ENCODE measurements around the gene NBAS. TPM values are rescaled to one million over a fixed set of nuclear protein-coding genes. Genes with fewer than 3 reads are reported as not detected.

The NBAS gene
- total and polyA plus RNA-seq, 7 experiments from 2014 or later, result 18.6 to 41.6 (median 32.7) TPM

- ChIA-PET POLR2A (interaction anchor here (1.4 to 1.7 kb wide), 2 partner anchors 15 to 30 kb away, joined by 3 to 16 read pairs; partner anchors contain the start of gene DDX1), CTCF (interaction anchor here (1.7 kb wide), 1 partner anchor 15 kb away, joined by 5 read pairs; no protein-coding TSS in a partner anchor)
- Histone ChIP-seq H3K27me3 (ENCODE audit: control insufficient read depth in 2 of 2, insufficient read depth in 2 of 2, low read length in 2 of 2) (no peaks in the 10 kb centered on the region), H3K4me1 (ENCODE audit: control insufficient read depth in 2 of 2, insufficient read depth in 2 of 2, low read length in 2 of 2) (peaks cover 4 to 17% of the 10 kb centered on the region in 2 donors), H3K9me3 (ENCODE audit: control insufficient read depth in 2 of 3, low read length in 3 of 3) (no peaks in the 10 kb centered on the region), H3K27ac (ENCODE audit: low read depth, low read length) (peak overlapping the region; percentile 78), H3K4me3 (ENCODE audit: low read length) (peak overlapping the region; percentile 61), H3K36me3 (ENCODE audit: control insufficient read depth in 2 of 3, insufficient read depth in 3 of 3, low read length in 3 of 3) (peaks cover 0 to 8% (median 0%) of the 10 kb centered on the region in 3 experiments)
- H3K36me3 Mint-ChIP-seq, result no peaks in the 10 kb centered on the region
- ATAC-seq (no peak), DNase-seq (no peak)
- peaks cover 0 to 2% (median 0%) of the 10 kb centered on the region in 11 donors for H3K9me3 Mint-ChIP-seq
- intact Hi-C loops (cut with micrococcal nuclease), result loop anchor here in 1 of 2 donors (5.0 kb wide), 1 partner anchor 260 kb away; no protein-coding TSS in a partner anchor
- H3K4me1 Mint-ChIP-seq, result peaks cover 28 to 51% (median 45%) of the 10 kb centered on the region in 7 donors
- H3K27ac Mint-ChIP-seq, result peak overlapping the region; percentile 93 to 99 (median 96)
- peak overlapping the region; percentile 88 to 100 (median 100) for H3K4me3 Mint-ChIP-seq
- H3K27me3 Mint-ChIP-seq, result peaks cover 0 to 8% (median 0%) of the 10 kb centered on the region in 5 donors
Measured at GRCh38 chr2:15562354-15563031, 1.4 kb upstream of the NBAS start.

- Mint-ChIP-seq H3K9me3 (peaks cover 0 to 2% (median 0%) of the 10 kb centered on the region in 11 donors), H3K4me1 (peaks cover 28 to 51% (median 45%) of the 10 kb centered on the region in 7 donors), H3K36me3 (no peaks in the 10 kb centered on the region), H3K4me3 (peak overlapping the region; percentile 88 to 100 (median 100)), H3K27me3 (peaks cover 0 to 6% (median 0%) of the 10 kb centered on the region in 5 donors), H3K27ac (peak overlapping the region; percentile 93 to 99 (median 96))
- Histone ChIP-seq H3K36me3 (ENCODE audit: control insufficient read depth in 2 of 3, insufficient read depth in 3 of 3, low read length in 3 of 3) (peaks cover 0 to 8% (median 0%) of the 10 kb centered on the region in 3 experiments), H3K9me3 (ENCODE audit: control insufficient read depth in 2 of 3, low read length in 3 of 3) (no peaks in the 10 kb centered on the region), H3K27ac (ENCODE audit: low read depth, low read length) (peak overlapping the region; percentile 78), H3K27me3 (ENCODE audit: control insufficient read depth in 2 of 2, insufficient read depth in 2 of 2, low read length in 2 of 2) (no peaks in the 10 kb centered on the region), H3K4me1 (ENCODE audit: control insufficient read depth in 2 of 2, insufficient read depth in 2 of 2, low read length in 2 of 2) (peaks cover 4 to 17% of the 10 kb centered on the region in 2 donors), H3K4me3 (ENCODE audit: low read length) (peak overlapping the region; percentile 61)
- DNase-seq (peak in 7 of 9 donors; percentile 24 to 67 (median 60)), ATAC-seq (peak; percentile 66)
- CTCF ChIA-PET, result interaction anchor here (1.7 kb wide), 1 partner anchor 15 kb away, joined by 5 read pairs; no protein-coding TSS in a partner anchor
- intact Hi-C loops (cut with micrococcal nuclease), result loop anchor here (1.0 to 5.0 kb wide), 4 partner anchors 16 to 419 kb away; partner anchors contain the start of gene DDX1 (in 2 of the 2)
- POLR2A ChIA-PET, result interaction anchor here (0.6 to 1.7 kb wide), 4 partner anchors 15 to 30 kb away, joined by 3 to 16 read pairs (median 4); partner anchors contain the start of gene DDX1
Measured at GRCh38 chr2:15561574-15562344, 625 bp upstream of the NBAS start.

- Histone ChIP-seq H3K27me3 (ENCODE audit: control insufficient read depth in 2 of 2, insufficient read depth in 2 of 2, low read length in 2 of 2) (no peaks in the 10 kb centered on the region), H3K4me1 (ENCODE audit: control insufficient read depth in 2 of 2, insufficient read depth in 2 of 2, low read length in 2 of 2) (peaks cover 4 to 17% of the 10 kb centered on the region in 2 donors), H3K36me3 (ENCODE audit: control insufficient read depth in 2 of 3, insufficient read depth in 3 of 3, low read length in 3 of 3) (peaks cover 0 to 13% (median 0%) of the 10 kb centered on the region in 3 experiments), H3K27ac (ENCODE audit: low read depth, low read length) (peak overlapping the region; percentile 78), H3K4me3 (ENCODE audit: low read length) (peak overlapping the region; percentile 61), H3K9me3 (ENCODE audit: control insufficient read depth in 2 of 3, low read length in 3 of 3) (no peaks in the 10 kb centered on the region)
- Mint-ChIP-seq H3K27ac (peak overlapping the region; percentile 93 to 99 (median 96)), H3K27me3 (peaks cover 0 to 4% (median 0%) of the 10 kb centered on the region in 5 donors), H3K4me3 (peak overlapping the region; percentile 88 to 100 (median 100)), H3K9me3 (peaks cover 0 to 2% (median 0%) of the 10 kb centered on the region in 11 donors), H3K36me3 (peaks cover 0 to 7% (median 4%) of the 10 kb centered on the region in 5 donors), H3K4me1 (peaks cover 28 to 57% (median 45%) of the 10 kb centered on the region in 7 donors)
- ATAC-seq, result peak; percentile 40
- intact Hi-C loops (cut with micrococcal nuclease), result loop anchor here in 1 of 2 donors (5.0 kb wide), 1 partner anchor 258 kb away; no protein-coding TSS in a partner anchor
- DNase-seq, result peak in 3 of 9 donors; percentile 3 to 7 (median 4)
- POLR2A ChIA-PET, result interaction anchor here (0.5 to 1.2 kb wide), 4 partner anchors 12 to 404 kb away, joined by 3 to 5 read pairs (median 3); no protein-coding TSS in a partner anchor
- CTCF ChIA-PET, result interaction anchor here (1.7 kb wide), 1 partner anchor 17 kb away, joined by 5 read pairs; no protein-coding TSS in a partner anchor
Measured at GRCh38 chr2:15560140-15560987, 770 bp downstream of the NBAS start.

GRCh38 chr2:15559379-15560139, 1.6 kb downstream of the NBAS start:
- peak overlapping the region in 3 of 9 donors; percentile 50 to 80 (median 57) for H3K27ac Mint-ChIP-seq
- no peaks in the 10 kb centered on the region for H3K27me3 Mint-ChIP-seq
- Histone ChIP-seq H3K9me3 (ENCODE audit: control insufficient read depth in 2 of 3, low read length in 3 of 3) (no peaks in the 10 kb centered on the region), H3K4me3 (ENCODE audit: low read length) (no peak overlapping the region), H3K27ac (ENCODE audit: low read depth, low read length) (no peak overlapping the region), H3K27me3 (ENCODE audit: control insufficient read depth in 2 of 2, insufficient read depth in 2 of 2, low read length in 2 of 2) (no peaks in the 10 kb centered on the region), H3K4me1 (ENCODE audit: control insufficient read depth in 2 of 2, insufficient read depth in 2 of 2, low read length in 2 of 2) (peaks cover 4 to 17% of the 10 kb centered on the region in 2 donors), H3K36me3 (ENCODE audit: control insufficient read depth in 2 of 3, insufficient read depth in 3 of 3, low read length in 3 of 3) (peaks cover 0 to 18% (median 0%) of the 10 kb centered on the region in 3 experiments)
- H3K9me3 Mint-ChIP-seq, result peaks cover 0 to 2% (median 0%) of the 10 kb centered on the region in 11 donors
- peaks cover 28 to 57% (median 45%) of the 10 kb centered on the region in 7 donors for H3K4me1 Mint-ChIP-seq
- ChIA-PET CTCF (interaction anchor here (0.6 kb wide), 1 partner anchor 18 kb away, joined by 3 read pairs; no protein-coding TSS in a partner anchor), POLR2A (interaction anchor here (0.5 to 0.6 kb wide), 2 partner anchors 11 to 327 kb away, joined by 3 read pairs; no protein-coding TSS in a partner anchor)
- intact Hi-C loops (cut with micrococcal nuclease), result loop anchor here in 1 of 2 donors (5.0 kb wide), 1 partner anchor 257 kb away; no protein-coding TSS in a partner anchor
- peaks cover 0 to 8% (median 4%) of the 10 kb centered on the region in 5 donors for H3K36me3 Mint-ChIP-seq
- no peak for DNase-seq
- H3K4me3 Mint-ChIP-seq, result peak overlapping the region; percentile 60 to 100 (median 96)
- ATAC-seq, result no peak

- no peak for ATAC-seq
- intact Hi-C loops (cut with micrococcal nuclease), result no loop called here
Measured at GRCh38 chr2:15557887-15558311, 3.2 kb downstream of the NBAS start.

More at GRCh38 chr2:15557887-15558311, 3.2 kb downstream of the NBAS start:
- H3K9me3 ChIP-seq (ENCODE audit: control insufficient read depth in 2 of 3, low read length in 3 of 3), result no peaks in the 10 kb centered on the region
- Mint-ChIP-seq H3K36me3 (peaks cover 0 to 17% (median 7%) of the 10 kb centered on the region in 5 donors), H3K4me3 (no peak overlapping the region), H3K27ac (peak overlapping the region in 2 of 9 donors; percentile 15 to 36), H3K27me3 (no peaks in the 10 kb centered on the region), H3K4me1 (peaks cover 28 to 51% (median 40%) of the 10 kb centered on the region in 7 donors), H3K9me3 (peaks cover 0 to 2% (median 0%) of the 10 kb centered on the region in 11 donors)
- no peak overlapping the region for H3K27ac ChIP-seq (ENCODE audit: low read depth, low read length)
- CTCF ChIA-PET, result no interaction called here
- no peak for DNase-seq
- POLR2A ChIA-PET, result interaction anchor here (0.6 to 1.1 kb wide), 2 partner anchors 10 to 34 kb away, joined by 3 to 5 read pairs; partner anchors contain the start of gene DDX1
- no peak overlapping the region for H3K4me3 ChIP-seq (ENCODE audit: low read length)
- no peaks in the 10 kb centered on the region for H3K27me3 ChIP-seq (ENCODE audit: control insufficient read depth in 2 of 2, insufficient read depth in 2 of 2, low read length in 2 of 2)
- peaks cover 0 to 29% (median 0%) of the 10 kb centered on the region in 3 experiments for H3K36me3 ChIP-seq (ENCODE audit: control insufficient read depth in 2 of 3, insufficient read depth in 3 of 3, low read length in 3 of 3)
- H3K4me1 ChIP-seq (ENCODE audit: control insufficient read depth in 2 of 2, insufficient read depth in 2 of 2, low read length in 2 of 2), result peaks cover 4 to 17% of the 10 kb centered on the region in 2 donors
